CD4-positive, CD25-positive, alpha-beta regulatory T cell (primary cell): ENCODE results near the gene COL8A2. TPM values are rescaled to one million over a fixed set of nuclear protein-coding genes. Genes with fewer than 3 reads are reported as not detected.

Source experiments
- ATAC-seq, 2 donors: fragments of 150-1000 bp; cut with Tn5 transposase; one replicate each; pipeline ENCODE4 v1.10.0; 2021; ENCODE audit warnings: low read depth in 2 of 2, moderate number of reproducible peaks in 2 of 2, moderate library complexity in 1 of 2
- DNase-seq, 3 donors: peaks; one replicate each; pipeline versions ENCODE4 v3.0.0 to v3.0.0-alpha.2; 2012 to 2022; ENCODE audit warnings: mixed read lengths in 1 of 3
- H3K27ac ChIP-seq: one replicate; pipeline ENCODE4 v1.7.0; 2013; ENCODE audit warnings: mild to moderate bottlenecking, low read length; ENCODE audit not compliant: insufficient read depth, poor library complexity, severe bottlenecking
- H3K27me3 ChIP-seq: one replicate; pipeline ENCODE4 v1.7.0; 2013; ENCODE audit warnings: low read length; ENCODE audit not compliant: control insufficient read depth, insufficient read depth
- H3K36me3 ChIP-seq: one replicate; pipeline ENCODE4 v1.7.0; 2013; ENCODE audit warnings: mild to moderate bottlenecking, low read length, moderate library complexity; ENCODE audit not compliant: control insufficient read depth, insufficient read depth
- H3K4me1 ChIP-seq: 2 replicates; pipeline ENCODE4 v1.7.0; 2013; ENCODE audit warnings: mild to moderate bottlenecking, low read length; ENCODE audit not compliant: insufficient read depth, control insufficient read depth, poor library complexity, severe bottlenecking
- H3K4me3 ChIP-seq: one replicate; pipeline ENCODE4 v1.7.0; 2013; ENCODE audit warnings: low read depth, mild to moderate bottlenecking, low read length, moderate library complexity
- H3K9me3 ChIP-seq, 2 experiments: 1 replicate in 1 of 2; 2 replicates in 1 of 2; pipeline ENCODE4 v1.7.0; 2013; ENCODE audit warnings: low read length in 2 of 2, mild to moderate bottlenecking in 1 of 2, moderate library complexity in 1 of 2; ENCODE audit not compliant: control insufficient read depth in 2 of 2
- H3K27ac Mint-ChIP-seq, 3 donors: one replicate each; pipeline ENCODE4 v1.8.0; 2020 to 2022; ENCODE audit warnings: mild to moderate bottlenecking in 3 of 3, mixed read lengths in 3 of 3, moderate library complexity in 2 of 3
- H3K27me3 Mint-ChIP-seq: one replicate; pipeline ENCODE4 v1.8.0; 2022; ENCODE audit warnings: mild to moderate bottlenecking, mixed read lengths
- H3K36me3 Mint-ChIP-seq: one replicate; pipeline ENCODE4 v1.8.0; 2020; ENCODE audit warnings: mixed read lengths
- H3K4me1 Mint-ChIP-seq, 4 donors: one replicate each; pipeline ENCODE4 v1.8.0; 2020 to 2022; ENCODE audit warnings: mixed read lengths in 4 of 4, mild to moderate bottlenecking in 1 of 4
- H3K4me3 Mint-ChIP-seq, 4 donors: one replicate each; pipeline ENCODE4 v1.8.0; 2020 to 2022; ENCODE audit warnings: mild to moderate bottlenecking in 4 of 4, mixed read lengths in 4 of 4, moderate library complexity in 3 of 4
- H3K9me3 Mint-ChIP-seq, 7 donors: one replicate each; pipeline ENCODE4 v1.8.0; 2020 to 2022; ENCODE audit warnings: mixed read lengths in 7 of 7, mild to moderate bottlenecking in 3 of 7, moderate library complexity in 2 of 7
- polyA plus RNA-seq, 4 donors: library from polyadenylated mRNA; unstranded; fragments of 300-500 nt; fragmentation: Illumina TruSeq; gene quantifications; one replicate each; pipeline ENCODE4 v1.2.3, GENCODE V29; 2021
- total RNA-seq: library from RNA; stranded (reverse); gene quantifications from one replicate; pipeline ENCODE4 v1.2.3, GENCODE V29; 2022

The COL8A2 gene
- total and polyA plus RNA-seq, 5 donors from 2014 or later: 0.03 TPM; not detected in 4

GRCh38 chr1:36101546-36101945 is 23.5 kb downstream of the COL8A2 start:
- no peak overlapping the region for H3K4me3 ChIP-seq
- H3K4me3 Mint-ChIP-seq: no peak overlapping the region
- H3K9me3 Mint-ChIP-seq: no peaks in the 10 kb centered on the region
- no peaks in the 10 kb centered on the region for H3K27me3 ChIP-seq
- peaks cover 5% of the 10 kb centered on the region for H3K4me1 ChIP-seq
- no peaks in the 10 kb centered on the region for H3K36me3 Mint-ChIP-seq
- H3K9me3 ChIP-seq: no peaks in the 10 kb centered on the region
- no peak for DNase-seq
- peak overlapping the region in 1 of 3 donors; percentile 89 for H3K27ac Mint-ChIP-seq
- H3K27me3 Mint-ChIP-seq: no peaks in the 10 kb centered on the region
- no peak for ATAC-seq
- H3K36me3 ChIP-seq: no peaks in the 10 kb centered on the region
- no peaks in the 10 kb centered on the region for H3K4me1 Mint-ChIP-seq
- no peak overlapping the region for H3K27ac ChIP-seq

GRCh38 chr1:36100376-36100775 is 24.6 kb downstream of the COL8A2 start:
- Mint-ChIP-seq H3K9me3 (no peaks in the 10 kb centered on the region), H3K27ac (peak overlapping the region in 1 of 3 donors; percentile 42), H3K27me3 (no peaks in the 10 kb centered on the region), H3K4me3 (no peak overlapping the region), H3K4me1 (no peaks in the 10 kb centered on the region), H3K36me3 (no peaks in the 10 kb centered on the region)
- DNase-seq (no peak), ATAC-seq (no peak)
- Histone ChIP-seq H3K4me1 (peaks cover 5% of the 10 kb centered on the region), H3K4me3 (no peak overlapping the region), H3K9me3 (no peaks in the 10 kb centered on the region), H3K27ac (no peak overlapping the region), H3K27me3 (no peaks in the 10 kb centered on the region), H3K36me3 (peaks cover 11% of the 10 kb centered on the region)

DNA sequence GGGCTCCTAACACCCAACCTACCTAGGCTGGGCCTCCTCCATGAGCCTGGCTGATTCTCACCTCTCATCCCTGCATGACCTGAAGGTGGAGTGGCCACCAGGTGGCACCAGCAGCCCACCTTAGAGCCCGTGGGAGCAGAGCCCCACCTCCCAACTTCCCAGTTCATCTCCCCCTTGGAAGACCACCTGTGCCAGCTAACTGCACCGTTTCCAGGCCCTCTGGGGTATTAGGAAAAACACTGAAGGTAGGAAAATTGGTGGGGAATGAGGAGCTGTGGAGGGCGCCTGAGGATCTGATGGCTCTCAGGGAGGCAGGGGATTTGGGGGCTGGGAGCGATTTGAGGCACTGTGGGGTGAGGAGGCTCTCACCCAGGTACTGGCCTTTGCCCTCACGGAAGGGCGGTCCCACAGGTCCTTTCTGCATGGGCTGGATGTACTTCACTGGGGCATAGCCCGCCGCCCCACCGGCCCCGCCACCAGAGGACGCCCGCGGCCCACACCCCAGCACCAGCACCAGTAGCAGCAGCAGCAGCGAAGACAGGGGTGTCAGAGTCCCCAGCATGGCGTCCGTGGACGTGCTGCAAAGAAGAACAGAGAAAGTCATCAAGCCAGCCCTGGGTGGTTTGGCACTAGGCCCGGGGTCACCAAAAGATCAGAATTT is 25.2 kb downstream of the COL8A2 start:
- Mint-ChIP-seq H3K4me1 (no peaks in the 10 kb centered on the region), H3K27me3 (no peaks in the 10 kb centered on the region), H3K9me3 (no peaks in the 10 kb centered on the region), H3K27ac (no peak overlapping the region), H3K36me3 (no peaks in the 10 kb centered on the region), H3K4me3 (peak overlapping the region in 1 of 4 donors; percentile 29)
- Histone ChIP-seq H3K4me1 (peaks cover 5% of the 10 kb centered on the region), H3K36me3 (peaks cover 15% of the 10 kb centered on the region), H3K27me3 (no peaks in the 10 kb centered on the region), H3K27ac (no peak overlapping the region), H3K9me3 (no peaks in the 10 kb centered on the region), H3K4me3 (no peak overlapping the region)
- ATAC-seq (peak; percentile 78 to 84), DNase-seq (peak; percentile 60 to 69 (median 69))

- H3K27me3 ChIP-seq: no peaks in the 10 kb centered on the region
- no peak overlapping the region for H3K27ac ChIP-seq
- DNase-seq (no peak), ATAC-seq (no peak)
- Mint-ChIP-seq H3K36me3 (no peaks in the 10 kb centered on the region), H3K9me3 (no peaks in the 10 kb centered on the region), H3K27me3 (no peaks in the 10 kb centered on the region), H3K27ac (no peak overlapping the region), H3K4me1 (no peaks in the 10 kb centered on the region), H3K4me3 (no peak overlapping the region)
- H3K9me3 ChIP-seq: no peaks in the 10 kb centered on the region
- H3K4me3 ChIP-seq: no peak overlapping the region
- peaks cover 5% of the 10 kb centered on the region for H3K4me1 ChIP-seq
- H3K36me3 ChIP-seq: peaks cover 25% of the 10 kb centered on the region
Observed at GRCh38 chr1:36098650-36099365, 26.2 kb downstream of the COL8A2 start.

- no peak for DNase-seq
- H3K27me3 Mint-ChIP-seq: no peaks in the 10 kb centered on the region
- Histone ChIP-seq H3K27ac (no peak overlapping the region), H3K36me3 (peaks cover 34% of the 10 kb centered on the region), H3K4me3 (no peak overlapping the region), H3K27me3 (no peaks in the 10 kb centered on the region), H3K9me3 (no peaks in the 10 kb centered on the region), H3K4me1 (peaks cover 5% of the 10 kb centered on the region)
- ATAC-seq: no peak
- no peaks in the 10 kb centered on the region for H3K36me3 Mint-ChIP-seq
- H3K27ac Mint-ChIP-seq: no peak overlapping the region
- H3K4me1 Mint-ChIP-seq: no peaks in the 10 kb centered on the region
- H3K9me3 Mint-ChIP-seq: no peaks in the 10 kb centered on the region
- H3K4me3 Mint-ChIP-seq: peak overlapping the region in 1 of 4 donors; percentile 35
Observed at GRCh38 chr1:36097693-36098585, 27.1 kb downstream of the COL8A2 start.

GRCh38 chr1:36096500-36097432 is 28.3 kb downstream of the COL8A2 start:
- no peaks in the 10 kb centered on the region for H3K27me3 ChIP-seq
- no peaks in the 10 kb centered on the region for H3K9me3 ChIP-seq
- Mint-ChIP-seq H3K27ac (peak overlapping the region in 1 of 3 donors; percentile 56), H3K4me3 (no peak overlapping the region), H3K36me3 (no peaks in the 10 kb centered on the region), H3K4me1 (peaks cover 0 to 7% (median 6%) of the 10 kb centered on the region in 4 donors), H3K27me3 (no peaks in the 10 kb centered on the region), H3K9me3 (no peaks in the 10 kb centered on the region)
- no peak overlapping the region for H3K4me3 ChIP-seq
- H3K27ac ChIP-seq: no peak overlapping the region
- DNase-seq: no peak
- H3K4me1 ChIP-seq: peaks cover 5% of the 10 kb centered on the region
- H3K36me3 ChIP-seq: peaks cover 46% of the 10 kb centered on the region
- ATAC-seq: no peak
